ENCODE measurements around the gene SMC5. TPM values are rescaled to one million over a fixed set of nuclear protein-coding genes. Genes with fewer than 3 reads are reported as not detected.
A peak's percentile ranks its signal among the peaks of the same experiment; 100 is the strongest.

The SMC5 gene
- total RNA-seq, 1 donor from 2014 or later = 56.2 TPM

DNA sequence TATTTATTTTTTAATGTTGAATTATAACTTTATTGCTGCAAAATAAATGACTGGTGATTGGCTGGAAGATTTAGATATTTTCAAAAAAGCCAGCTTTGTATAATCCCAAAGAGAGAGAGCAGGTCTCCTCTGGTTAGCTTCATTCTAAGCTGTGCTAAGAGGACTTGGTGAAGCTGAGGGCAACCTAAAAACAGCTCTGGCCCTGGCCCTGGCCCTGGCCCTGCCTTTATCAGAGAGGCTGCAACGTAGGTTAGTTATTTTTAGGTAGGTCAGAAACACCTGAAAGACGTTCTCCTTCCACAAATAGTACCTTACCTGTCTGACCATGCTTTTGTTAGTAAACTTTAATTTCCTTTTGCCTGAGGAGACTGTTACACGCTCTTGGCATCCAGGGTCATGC, 97.0 kb downstream of the SMC5 start:
- no peaks in the 10 kb centered on the region for H3K9me3 Mint-ChIP-seq
- H3K4me1 Mint-ChIP-seq = peaks cover 5% of the 10 kb centered on the region
- H3K27ac Mint-ChIP-seq = no peak overlapping the region
- H3K4me3 Mint-ChIP-seq = no peak overlapping the region
- no peaks in the 10 kb centered on the region for H3K27me3 Mint-ChIP-seq (ENCODE audit: low read depth)
- peaks cover 7% of the 10 kb centered on the region for H3K36me3 Mint-ChIP-seq
- TF ChIP-seq, protein P1, sequence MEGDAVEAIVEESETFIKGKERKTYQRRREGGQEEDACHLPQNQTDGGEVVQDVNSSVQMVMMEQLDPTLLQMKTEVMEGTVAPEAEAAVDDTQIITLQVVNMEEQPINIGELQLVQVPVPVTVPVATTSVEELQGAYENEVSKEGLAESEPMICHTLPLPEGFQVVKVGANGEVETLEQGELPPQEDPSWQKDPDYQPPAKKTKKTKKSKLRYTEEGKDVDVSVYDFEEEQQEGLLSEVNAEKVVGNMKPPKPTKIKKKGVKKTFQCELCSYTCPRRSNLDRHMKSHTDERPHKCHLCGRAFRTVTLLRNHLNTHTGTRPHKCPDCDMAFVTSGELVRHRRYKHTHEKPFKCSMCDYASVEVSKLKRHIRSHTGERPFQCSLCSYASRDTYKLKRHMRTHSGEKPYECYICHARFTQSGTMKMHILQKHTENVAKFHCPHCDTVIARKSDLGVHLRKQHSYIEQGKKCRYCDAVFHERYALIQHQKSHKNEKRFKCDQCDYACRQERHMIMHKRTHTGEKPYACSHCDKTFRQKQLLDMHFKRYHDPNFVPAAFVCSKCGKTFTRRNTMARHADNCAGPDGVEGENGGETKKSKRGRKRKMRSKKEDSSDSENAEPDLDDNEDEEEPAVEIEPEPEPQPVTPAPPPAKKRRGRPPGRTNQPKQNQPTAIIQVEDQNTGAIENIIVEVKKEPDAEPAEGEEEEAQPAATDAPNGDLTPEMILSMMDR (IDR thresholded peaks at IDR 0.05; ENCODE audit: unreplicated experiment) = no peak
- no peak for DNase-seq (ENCODE audit: low spot score in 2 of 2, unreplicated experiment in 2 of 2)

DNA sequence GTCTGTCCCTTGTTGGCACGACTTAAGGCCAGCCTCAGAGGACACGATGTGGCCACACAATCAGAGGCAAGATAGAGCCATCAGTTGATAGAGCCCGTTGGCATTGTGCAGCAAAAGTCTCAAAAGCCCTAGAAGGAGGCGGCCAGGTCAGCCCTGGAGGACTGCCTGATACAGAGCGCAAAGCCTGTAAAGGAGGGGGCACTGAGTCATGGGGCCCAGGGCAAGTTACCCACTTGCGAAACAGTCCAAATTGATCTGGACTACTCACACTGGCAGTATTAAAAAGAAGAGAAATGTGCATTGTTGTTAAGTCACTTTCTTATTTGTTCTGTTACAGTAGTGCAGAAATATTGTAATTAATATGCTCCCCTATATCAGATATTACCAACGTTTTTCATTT, 104.2 kb downstream of the SMC5 start:
- H3K4me1 Mint-ChIP-seq = peaks cover 6% of the 10 kb centered on the region
- TF ChIP-seq, protein P1 (IDR thresholded peaks at IDR 0.05; ENCODE audit: unreplicated experiment) = no peak
- H3K27me3 Mint-ChIP-seq (ENCODE audit: low read depth) = no peaks in the 10 kb centered on the region
- no peak for DNase-seq (ENCODE audit: low spot score in 2 of 2, unreplicated experiment in 2 of 2)
- no peaks in the 10 kb centered on the region for H3K9me3 Mint-ChIP-seq
- peaks cover 6% of the 10 kb centered on the region for H3K36me3 Mint-ChIP-seq
- H3K27ac Mint-ChIP-seq = no peak overlapping the region
- H3K4me3 Mint-ChIP-seq = no peak overlapping the region

DNA sequence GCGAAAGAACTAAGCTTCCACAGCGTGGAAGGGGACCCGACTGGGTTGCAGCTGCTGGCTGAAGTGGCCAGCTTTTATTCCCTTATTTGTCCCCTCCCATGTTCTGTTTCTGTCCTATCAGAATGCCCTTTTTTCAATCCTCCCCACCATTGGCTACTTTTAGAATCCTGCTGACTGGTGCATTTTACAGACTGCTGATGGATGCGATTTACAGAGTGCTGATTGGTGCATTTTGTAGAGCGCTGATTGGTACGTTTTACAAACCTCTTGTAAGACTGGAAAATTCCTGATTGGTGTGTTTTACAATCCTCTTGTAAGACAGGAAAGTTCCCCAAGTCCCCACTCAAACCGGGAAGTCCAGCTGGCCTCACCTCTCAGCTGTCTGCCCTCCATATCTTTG, 105.0 kb downstream of the SMC5 start:
- H3K4me3 Mint-ChIP-seq = no peak overlapping the region
- TF ChIP-seq, protein P1 (IDR thresholded peaks at IDR 0.05; ENCODE audit: unreplicated experiment) = no peak
- peaks cover 6% of the 10 kb centered on the region for H3K36me3 Mint-ChIP-seq
- H3K27me3 Mint-ChIP-seq (ENCODE audit: low read depth) = no peaks in the 10 kb centered on the region
- no peaks in the 10 kb centered on the region for H3K9me3 Mint-ChIP-seq
- DNase-seq (ENCODE audit: low spot score in 2 of 2, unreplicated experiment in 2 of 2) = no peak
- no peak overlapping the region for H3K27ac Mint-ChIP-seq
- H3K4me1 Mint-ChIP-seq = peaks cover 10% of the 10 kb centered on the region

DNA sequence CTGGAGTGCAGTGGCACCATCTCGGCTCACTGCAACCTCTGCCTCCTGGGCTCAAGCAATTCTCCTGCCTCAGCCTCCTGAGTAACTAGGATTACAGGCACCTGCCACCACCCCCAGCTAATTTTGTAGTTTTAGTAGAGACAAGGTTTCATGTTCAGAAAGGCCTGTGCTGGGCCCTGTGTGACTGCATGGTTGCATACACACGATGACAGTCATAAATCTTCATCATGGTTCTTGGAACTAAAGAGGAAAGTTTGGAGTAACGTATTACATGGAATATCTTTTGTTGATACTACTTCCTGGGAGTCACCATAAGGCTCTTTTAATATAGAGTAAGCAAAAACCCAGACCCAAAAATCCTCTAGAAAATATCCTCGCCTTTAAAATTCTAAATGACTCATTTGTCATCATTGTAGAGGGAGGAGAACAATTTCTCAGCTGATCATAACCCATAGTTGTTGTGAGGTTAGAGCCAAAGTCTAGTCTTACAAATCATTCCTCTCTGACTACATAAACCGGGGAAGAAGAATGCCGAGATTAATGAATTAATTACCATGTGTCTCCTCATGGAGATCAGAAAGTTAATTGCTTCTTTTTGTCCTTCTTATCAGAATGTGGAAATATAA, 108.6 kb downstream of the SMC5 start:
- Mint-ChIP-seq H3K27me3 (ENCODE audit: low read depth) (no peaks in the 10 kb centered on the region), H3K4me1 (peaks cover 10% of the 10 kb centered on the region), H3K36me3 (peaks cover 6% of the 10 kb centered on the region), H3K9me3 (no peaks in the 10 kb centered on the region), H3K4me3 (no peak overlapping the region), H3K27ac (peak overlapping the region; percentile 26)
- no peak for DNase-seq (ENCODE audit: low spot score in 2 of 2, unreplicated experiment in 2 of 2)
- TF ChIP-seq, protein P1 (IDR thresholded peaks at IDR 0.05; ENCODE audit: unreplicated experiment) = no peak

DNA sequence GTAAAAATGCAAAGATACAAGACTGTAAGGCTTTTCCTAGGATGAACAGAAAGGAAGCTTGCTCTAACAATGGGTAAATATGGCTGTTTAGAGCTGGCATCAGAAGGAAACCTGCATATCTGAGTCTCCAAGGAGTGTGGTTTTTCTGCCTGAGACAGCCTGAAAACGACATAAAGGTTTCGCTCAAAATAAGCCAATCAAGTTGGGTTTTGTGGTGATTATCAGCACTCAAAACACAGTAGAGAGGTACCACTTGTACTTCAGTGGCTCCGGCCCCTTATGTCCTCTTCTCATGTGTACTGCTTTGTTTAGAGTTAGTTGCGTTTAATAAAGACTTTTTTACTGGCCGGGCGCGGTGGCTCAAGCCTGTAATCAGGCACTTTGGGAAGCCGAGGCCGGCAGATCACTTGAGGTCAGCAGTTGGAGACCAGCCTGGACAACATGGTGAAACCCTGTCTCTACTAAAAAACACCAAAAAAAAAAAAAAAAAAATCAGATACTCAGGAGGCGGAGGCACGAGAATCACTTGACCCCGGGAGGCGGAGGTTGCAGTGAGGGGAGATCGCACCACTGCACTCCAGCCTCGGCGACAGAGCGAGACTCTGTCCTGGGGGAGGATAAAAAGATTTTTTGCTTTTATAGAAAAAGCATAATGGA, 116.3 kb downstream of the SMC5 start:
- Mint-ChIP-seq H3K4me1 (no peaks in the 10 kb centered on the region), H3K9me3 (no peaks in the 10 kb centered on the region), H3K27ac (no peak overlapping the region), H3K36me3 (no peaks in the 10 kb centered on the region), H3K4me3 (no peak overlapping the region), H3K27me3 (ENCODE audit: low read depth) (no peaks in the 10 kb centered on the region)
- TF ChIP-seq, protein P1 (IDR thresholded peaks at IDR 0.05; ENCODE audit: unreplicated experiment) = no peak
- DNase-seq (ENCODE audit: low spot score in 2 of 2, unreplicated experiment in 2 of 2) = no peak
